AG09319 (cell line): ENCODE measurements around the gene UCN.

Source experiments
- DNase-seq: peaks from one replicate; pipeline ENCODE4 v3.0.0-alpha.2; 2010; ENCODE audit warnings: low read depth; ENCODE audit errors: extremely low read depth
- TF ChIP-seq, protein P1 (sequence below): IDR thresholded peaks from 2 replicates; pipeline ENCODE4 v1.5.1; 2011; ENCODE audit warnings: low read depth, mild to moderate bottlenecking, inconsistent platforms, low read length, moderate library complexity

UCN gene

DNA sequence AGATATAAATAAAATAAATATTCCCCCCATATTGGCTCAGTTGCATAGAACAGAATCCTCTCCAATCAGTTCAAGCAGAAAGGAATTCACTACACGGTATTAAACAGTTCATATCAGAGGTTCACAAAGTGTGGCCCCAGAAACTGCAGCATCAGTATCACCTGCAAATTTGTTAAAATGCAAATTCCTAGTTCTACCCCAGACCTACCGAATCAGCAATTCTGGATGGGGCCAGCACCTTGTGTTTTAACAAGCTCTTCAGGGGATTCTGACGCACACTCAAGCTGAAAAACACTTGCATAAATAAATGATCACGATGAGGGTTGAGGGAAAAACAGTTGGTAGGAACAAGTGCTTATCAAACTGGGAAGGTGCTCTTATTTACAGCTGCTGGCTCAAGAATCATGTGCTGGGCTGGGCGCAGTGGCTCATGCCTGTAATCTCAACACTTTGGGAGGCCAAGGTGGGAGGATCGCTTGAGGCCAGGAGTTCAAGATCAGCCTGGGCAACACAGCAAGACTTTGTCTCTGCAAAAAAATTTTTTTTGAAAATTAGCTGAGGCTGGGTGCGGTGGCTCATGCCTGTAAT is 42.0 kb upstream of the UCN start:
- TF ChIP-seq, protein P1, sequence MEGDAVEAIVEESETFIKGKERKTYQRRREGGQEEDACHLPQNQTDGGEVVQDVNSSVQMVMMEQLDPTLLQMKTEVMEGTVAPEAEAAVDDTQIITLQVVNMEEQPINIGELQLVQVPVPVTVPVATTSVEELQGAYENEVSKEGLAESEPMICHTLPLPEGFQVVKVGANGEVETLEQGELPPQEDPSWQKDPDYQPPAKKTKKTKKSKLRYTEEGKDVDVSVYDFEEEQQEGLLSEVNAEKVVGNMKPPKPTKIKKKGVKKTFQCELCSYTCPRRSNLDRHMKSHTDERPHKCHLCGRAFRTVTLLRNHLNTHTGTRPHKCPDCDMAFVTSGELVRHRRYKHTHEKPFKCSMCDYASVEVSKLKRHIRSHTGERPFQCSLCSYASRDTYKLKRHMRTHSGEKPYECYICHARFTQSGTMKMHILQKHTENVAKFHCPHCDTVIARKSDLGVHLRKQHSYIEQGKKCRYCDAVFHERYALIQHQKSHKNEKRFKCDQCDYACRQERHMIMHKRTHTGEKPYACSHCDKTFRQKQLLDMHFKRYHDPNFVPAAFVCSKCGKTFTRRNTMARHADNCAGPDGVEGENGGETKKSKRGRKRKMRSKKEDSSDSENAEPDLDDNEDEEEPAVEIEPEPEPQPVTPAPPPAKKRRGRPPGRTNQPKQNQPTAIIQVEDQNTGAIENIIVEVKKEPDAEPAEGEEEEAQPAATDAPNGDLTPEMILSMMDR, result no peak

DNA sequence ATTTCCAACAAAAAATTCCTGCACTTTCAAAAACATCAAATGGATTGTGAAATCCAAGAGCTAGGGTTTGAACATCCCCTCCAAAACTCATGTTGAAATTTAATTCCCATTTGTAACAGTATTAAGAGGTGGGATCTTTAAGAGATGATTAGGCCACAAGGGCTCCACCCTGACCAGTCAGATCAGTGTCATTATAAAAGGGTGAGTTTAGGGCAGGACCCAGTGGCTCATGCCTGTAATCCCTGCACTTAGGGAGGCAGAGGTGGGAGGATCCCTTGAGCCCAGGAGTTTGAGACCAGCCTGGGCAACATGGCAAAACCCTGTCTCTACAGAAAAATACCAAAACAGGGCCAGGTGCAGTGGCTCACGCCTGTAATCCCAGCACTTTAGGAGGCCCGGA is 39.4 kb upstream of the UCN start:
- no peak for DNase-seq
- TF ChIP-seq, protein P1, result no peak

More for the DNA sequence above, 42.0 kb upstream of the UCN start:
- DNase-seq, result no peak

DNA sequence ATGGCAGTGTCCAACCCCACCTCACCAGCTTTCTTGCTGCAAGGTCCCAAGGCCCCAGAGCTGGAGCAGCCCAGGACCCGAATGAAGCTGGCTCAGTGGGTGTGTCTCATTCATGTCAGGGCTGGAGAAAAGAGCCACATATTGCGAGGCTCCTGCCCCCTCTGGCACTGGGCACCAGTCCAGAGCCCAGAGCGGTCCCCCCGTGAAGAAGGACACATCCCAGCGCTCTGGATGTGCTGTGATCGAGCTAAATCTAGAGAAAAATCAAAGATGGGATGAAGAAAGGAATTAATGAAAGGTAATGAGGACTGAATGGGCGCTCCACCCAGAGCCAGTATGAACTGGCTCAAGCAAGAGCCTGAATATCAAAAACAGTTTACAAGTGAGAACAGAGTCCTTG is 27.9 kb upstream of the UCN start:
- TF ChIP-seq, protein P1, result no peak
- no peak for DNase-seq

DNA sequence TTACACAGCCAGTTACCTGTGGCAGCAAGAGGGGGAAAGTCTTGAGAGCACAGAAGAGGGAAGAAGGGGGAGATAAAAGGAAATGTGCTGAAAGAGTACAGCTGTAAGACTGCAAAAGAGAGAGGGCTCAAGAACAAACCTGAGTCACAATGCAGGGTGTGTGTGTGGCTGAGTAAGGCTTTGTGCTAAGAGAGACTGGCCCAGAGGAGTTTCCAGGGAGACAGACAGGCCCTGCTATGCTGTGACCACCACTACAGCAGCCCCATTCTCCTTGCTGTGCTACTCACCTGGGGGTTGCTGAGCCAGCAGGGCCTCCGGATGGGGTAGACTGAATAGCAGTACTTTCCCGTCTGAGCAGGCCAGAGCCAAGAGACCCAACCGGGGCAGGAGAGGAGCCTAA is 27.1 kb upstream of the UCN start:
- TF ChIP-seq, protein P1, result no peak
- no peak for DNase-seq

DNA sequence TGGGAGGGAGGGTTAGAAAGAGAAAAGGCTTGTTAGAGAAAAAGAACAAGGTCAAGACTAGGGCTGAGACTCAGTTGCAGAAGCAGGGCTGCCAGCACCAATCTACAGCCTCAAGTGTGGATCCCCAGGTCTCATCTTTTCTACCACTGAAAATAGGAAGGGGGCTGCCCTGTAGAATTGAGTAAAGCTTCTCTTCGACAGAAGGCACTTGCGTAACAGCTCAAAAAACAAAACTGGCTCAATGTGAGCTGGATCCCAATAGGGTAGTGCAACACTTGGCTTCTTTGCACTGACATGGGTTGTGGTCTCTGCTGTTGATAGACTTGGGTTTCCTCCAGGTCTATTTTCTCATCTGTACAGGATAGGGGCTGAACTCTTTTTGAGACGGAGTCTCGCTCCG is 16.5 kb upstream of the UCN start:
- DNase-seq, result no peak
- TF ChIP-seq, protein P1, result no peak

DNA sequence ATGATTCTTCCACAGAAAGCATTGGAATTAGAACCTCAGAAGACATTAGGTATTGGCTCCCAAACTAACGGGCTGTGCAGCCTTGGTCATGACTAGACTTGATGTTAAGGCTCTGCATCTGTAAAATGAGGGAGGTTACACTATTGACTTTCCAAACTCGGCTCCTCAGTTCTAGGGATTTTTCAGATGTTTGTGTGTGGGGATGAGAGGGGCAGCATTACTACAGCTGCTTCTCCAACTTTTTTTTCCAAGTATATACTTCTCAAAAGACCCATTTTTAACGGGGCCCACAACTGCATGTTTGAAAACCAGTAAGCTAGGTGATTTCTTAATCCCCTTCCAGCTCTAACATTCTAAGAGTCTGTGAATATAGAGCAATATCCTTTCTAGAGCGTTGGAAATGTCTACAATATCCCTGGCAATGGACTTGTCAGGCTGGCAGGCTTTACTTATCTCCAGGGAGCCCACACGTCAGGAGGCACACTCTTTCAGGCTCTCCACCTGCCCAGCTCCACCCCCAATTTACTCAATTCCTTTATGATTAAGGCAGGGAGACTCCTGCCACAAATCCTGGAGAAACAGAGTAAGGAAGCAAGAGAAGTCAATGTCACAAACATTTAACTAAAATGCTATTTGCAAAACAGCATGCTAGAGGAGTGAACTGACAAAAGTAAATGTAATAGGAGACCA is 15.5 kb upstream of the UCN start:
- TF ChIP-seq, protein P1, result no peak
- DNase-seq, result no peak

DNA sequence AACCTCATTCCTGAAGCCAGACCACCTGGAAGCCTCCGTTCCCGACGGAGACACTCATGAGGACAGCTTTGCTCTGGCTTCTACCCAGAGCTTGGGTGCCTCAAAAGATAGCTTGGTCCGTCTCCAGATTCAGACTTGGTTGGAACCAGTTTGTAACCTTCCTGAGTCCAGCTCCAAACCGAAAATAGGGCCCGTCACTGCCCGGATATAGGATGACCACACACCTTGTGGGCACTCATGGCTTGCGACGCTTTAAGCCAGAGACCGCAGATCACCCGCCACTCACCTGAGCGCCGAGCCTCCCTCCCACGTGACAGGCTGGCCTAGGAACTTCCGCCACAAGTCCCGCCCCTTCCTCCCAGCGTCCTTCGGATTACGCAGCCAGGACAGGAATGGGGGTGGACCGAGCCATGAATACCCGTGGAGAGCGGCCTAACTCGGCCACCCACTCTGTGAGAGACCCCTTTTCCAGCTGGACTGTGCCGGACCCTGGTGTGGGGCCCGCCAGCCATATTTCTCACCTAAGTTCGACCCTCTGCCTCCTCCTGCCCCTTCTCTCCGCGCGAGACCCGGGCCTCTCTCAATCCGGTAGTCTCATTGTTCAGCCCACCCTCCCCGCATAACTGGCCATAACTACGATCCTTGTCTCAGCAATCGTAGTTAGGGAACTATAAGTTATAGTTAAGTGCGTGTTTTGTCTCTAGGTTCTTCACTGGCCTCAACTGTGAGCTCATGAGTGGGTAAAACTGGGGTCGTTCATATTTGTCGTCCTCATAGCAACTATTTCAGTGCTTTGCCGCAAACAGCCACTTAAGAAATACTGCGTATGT is 14.7 kb upstream of the UCN start, which contains the start of gene MPV17:
TSS of gene MPV17 (minus strand) at position 332 of the 830 bp plus-strand sequence. CDS start 580 bp downstream, outside the sequence.
- TF ChIP-seq, protein P1, result no peak

More for the DNA sequence above, 14.7 kb upstream of the UCN start, which contains the start of gene MPV17:
- peak; percentile 78 for DNase-seq
